ENCODE results near the gene PROB1. TPM values are rescaled to one million over a fixed set of nuclear protein-coding genes. Genes with fewer than 3 reads are reported as not detected.

The PROB1 gene
- total and polyA plus RNA-seq, 5 donors, result 22.2 to 38.5 (median 30.4) TPM

- Histone ChIP-seq H3K4me1 (ENCODE audit: control insufficient read depth, insufficient read depth, low read length) (no peaks in the 10 kb centered on the region), H3K27ac (ENCODE audit: low read length) (no peak overlapping the region), H3K27me3 (ENCODE audit: control insufficient read depth, insufficient read depth) (no peaks in the 10 kb centered on the region), H3K4me3 (ENCODE audit: low read length) (no peak overlapping the region), H3K9me3 (ENCODE audit: control insufficient read depth, low read length) (no peaks in the 10 kb centered on the region)
- WGBS, result 87% methylated on average over 5 of the region's 5 CpGs
- DNase-seq, result no peak
- intact Hi-C loops (cut with DNase I), result loop anchor here in 1 of 4 donors (10.0 kb wide), 1 partner anchor 189 kb away; no protein-coding TSS in a partner anchor
- ATAC-seq, result no peak
These were observed 30.6 kb upstream of the PROB1 start for GRCh38 chr5:139425497-139425896.

GRCh38 chr5:139422307-139422893 is 27.5 kb upstream of the PROB1 start:
- Histone ChIP-seq H3K9me3 (ENCODE audit: control insufficient read depth, low read length) (no peaks in the 10 kb centered on the region), H3K27me3 (ENCODE audit: control insufficient read depth, insufficient read depth) (no peaks in the 10 kb centered on the region), H3K4me1 (ENCODE audit: control insufficient read depth, insufficient read depth, low read length) (peaks cover 3% of the 10 kb centered on the region), H3K27ac (ENCODE audit: low read length) (no peak overlapping the region), H3K4me3 (ENCODE audit: low read length) (no peak overlapping the region)
- ATAC-seq (peak; percentile 35 to 58), DNase-seq (no peak)
- WGBS, result 43% methylated on average over 5 of the region's 5 CpGs
- intact Hi-C loops (cut with DNase I), result loop anchor here (1.0 to 10.0 kb wide), 4 partner anchors 90 to 192 kb away; no protein-coding TSS in a partner anchor

- Histone ChIP-seq H3K4me1 (ENCODE audit: control insufficient read depth, insufficient read depth, low read length) (peaks cover 12% of the 10 kb centered on the region), H3K27ac (ENCODE audit: low read length) (peak overlapping the region; percentile 91), H3K4me3 (ENCODE audit: low read length) (no peak overlapping the region), H3K9me3 (ENCODE audit: control insufficient read depth, low read length) (no peaks in the 10 kb centered on the region), H3K27me3 (ENCODE audit: control insufficient read depth, insufficient read depth) (no peaks in the 10 kb centered on the region)
- ATAC-seq (peak; percentile 38 to 46), DNase-seq (no peak)
- intact Hi-C loops (cut with DNase I), result loop anchor here in 3 of 4 donors (5.0 to 10.0 kb wide), 3 partner anchors 93 to 345 kb away; no protein-coding TSS in a partner anchor
- 53% methylated on average over 9 of the region's 9 CpGs for WGBS
These were observed 24.6 kb upstream of the PROB1 start for GRCh38 chr5:139419226-139420192.

DNA sequence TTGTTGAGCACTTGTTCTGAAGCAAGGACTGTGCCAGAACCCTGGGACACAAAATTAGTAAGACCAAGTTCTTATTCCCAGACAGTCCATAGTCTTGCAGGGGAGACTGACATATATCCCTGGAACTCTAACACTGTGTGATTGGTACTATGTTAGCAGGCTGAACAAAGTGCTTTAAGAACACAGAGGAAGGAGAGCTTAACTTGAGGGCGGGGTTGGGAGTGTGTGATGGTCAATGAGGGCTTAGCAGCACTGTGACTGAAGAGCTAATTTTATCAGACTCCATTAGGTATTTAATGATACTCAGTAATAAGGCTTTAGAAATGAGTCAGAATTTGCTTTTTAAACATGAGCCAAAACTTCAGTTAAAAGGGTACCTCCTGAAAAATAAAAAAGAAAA is 23.9 kb upstream of the PROB1 start:
- ATAC-seq, result peak; percentile 55 to 64
- H3K4me1 ChIP-seq (ENCODE audit: control insufficient read depth, insufficient read depth, low read length), result peaks cover 12% of the 10 kb centered on the region
- H3K9me3 ChIP-seq (ENCODE audit: control insufficient read depth, low read length), result no peaks in the 10 kb centered on the region
- peak overlapping the region; percentile 90 for H3K27ac ChIP-seq (ENCODE audit: low read length)
- WGBS, result 69% methylated on average over 1 of the region's 1 CpG
- intact Hi-C loops (cut with DNase I), result loop anchor here in 1 of 4 donors (10.0 kb wide), 1 partner anchor 346 kb away; no protein-coding TSS in a partner anchor
- H3K4me3 ChIP-seq (ENCODE audit: low read length), result no peak overlapping the region
- H3K27me3 ChIP-seq (ENCODE audit: control insufficient read depth, insufficient read depth), result no peaks in the 10 kb centered on the region
- no peak for DNase-seq

- intact Hi-C loops (cut with DNase I), result loop anchor here in 1 of 4 donors (10.0 kb wide), 1 partner anchor 348 kb away; no protein-coding TSS in a partner anchor
- Histone ChIP-seq H3K27ac (ENCODE audit: low read length) (no peak overlapping the region), H3K4me1 (ENCODE audit: control insufficient read depth, insufficient read depth, low read length) (peaks cover 12% of the 10 kb centered on the region), H3K27me3 (ENCODE audit: control insufficient read depth, insufficient read depth) (no peaks in the 10 kb centered on the region), H3K9me3 (ENCODE audit: control insufficient read depth, low read length) (no peaks in the 10 kb centered on the region), H3K4me3 (ENCODE audit: low read length) (no peak overlapping the region)
- ATAC-seq (peak; percentile 63 to 66), DNase-seq (peak in 2 of 3 donors; percentile 44 to 69)
- WGBS, result 44% methylated on average over 4 of the region's 4 CpGs
These were observed 22.3 kb upstream of the PROB1 start for GRCh38 chr5:139417214-139417613.

GRCh38 chr5:139416651-139417050 is 21.7 kb upstream of the PROB1 start:
- WGBS, result 73% methylated on average over 9 of the region's 9 CpGs
- H3K27ac ChIP-seq (ENCODE audit: low read length), result peak overlapping the region; percentile 64
- intact Hi-C loops (cut with DNase I), result loop anchor here in 1 of 4 donors (10.0 kb wide), 1 partner anchor 348 kb away; no protein-coding TSS in a partner anchor
- no peaks in the 10 kb centered on the region for H3K9me3 ChIP-seq (ENCODE audit: control insufficient read depth, low read length)
- H3K4me3 ChIP-seq (ENCODE audit: low read length), result no peak overlapping the region
- ATAC-seq (peak; percentile 3 to 8), DNase-seq (no peak)
- peaks cover 12% of the 10 kb centered on the region for H3K4me1 ChIP-seq (ENCODE audit: control insufficient read depth, insufficient read depth, low read length)
- no peaks in the 10 kb centered on the region for H3K27me3 ChIP-seq (ENCODE audit: control insufficient read depth, insufficient read depth)

- H3K27ac ChIP-seq (ENCODE audit: low read length), result peak overlapping the region; percentile 84
- DNase-seq (no peak), ATAC-seq (no peak)
- H3K4me3 ChIP-seq (ENCODE audit: low read length), result no peak overlapping the region
- intact Hi-C loops (cut with DNase I), result loop anchor here in 1 of 4 donors (2.0 to 10.0 kb wide), 2 partner anchors 23 to 349 kb away; no protein-coding TSS in a partner anchor
- H3K4me1 ChIP-seq (ENCODE audit: control insufficient read depth, insufficient read depth, low read length), result peaks cover 12% of the 10 kb centered on the region
- H3K27me3 ChIP-seq (ENCODE audit: control insufficient read depth, insufficient read depth), result no peaks in the 10 kb centered on the region
- H3K9me3 ChIP-seq (ENCODE audit: control insufficient read depth, low read length), result no peaks in the 10 kb centered on the region
These were observed 21.0 kb upstream of the PROB1 start for GRCh38 chr5:139415869-139416268.

GRCh38 chr5:139415221-139415861 is 20.4 kb upstream of the PROB1 start:
- peaks cover 12% of the 10 kb centered on the region for H3K4me1 ChIP-seq (ENCODE audit: control insufficient read depth, insufficient read depth, low read length)

GRCh38 chr5:139414581-139415130 is 19.8 kb upstream of the PROB1 start:
- no peak overlapping the region for H3K4me3 ChIP-seq (ENCODE audit: low read length)
- H3K4me1 ChIP-seq (ENCODE audit: control insufficient read depth, insufficient read depth, low read length), result peaks cover 12% of the 10 kb centered on the region
- DNase-seq (no peak), ATAC-seq (peak in 1 of 2 donors; percentile 20)
- no peaks in the 10 kb centered on the region for H3K9me3 ChIP-seq (ENCODE audit: control insufficient read depth, low read length)
- peak overlapping the region; percentile 97 for H3K27ac ChIP-seq (ENCODE audit: low read length)
- H3K27me3 ChIP-seq (ENCODE audit: control insufficient read depth, insufficient read depth), result no peaks in the 10 kb centered on the region
- whole genome bisulfite sequencing, result 50% methylated on average over 9 of the region's 9 CpGs
- intact Hi-C loops (cut with DNase I), result loop anchor here in 1 of 4 donors (2.0 to 10.0 kb wide), 2 partner anchors 22 to 350 kb away; no protein-coding TSS in a partner anchor

More at GRCh38 chr5:139415221-139415861, 20.4 kb upstream of the PROB1 start:
- WGBS, result 41% methylated on average over 8 of the region's 8 CpGs
- Histone ChIP-seq H3K4me3 (ENCODE audit: low read length) (no peak overlapping the region), H3K9me3 (ENCODE audit: control insufficient read depth, low read length) (no peaks in the 10 kb centered on the region), H3K27ac (ENCODE audit: low read length) (peak overlapping the region; percentile 73), H3K27me3 (ENCODE audit: control insufficient read depth, insufficient read depth) (no peaks in the 10 kb centered on the region)
- intact Hi-C loops (cut with DNase I), result loop anchor here in 1 of 4 donors (2.0 to 10.0 kb wide), 2 partner anchors 23 to 349 kb away; no protein-coding TSS in a partner anchor
- DNase-seq, result peak in 2 of 3 donors; percentile 71 to 80
- ATAC-seq, result peak; percentile 45 to 57

- Histone ChIP-seq H3K27me3 (ENCODE audit: control insufficient read depth, insufficient read depth) (no peaks in the 10 kb centered on the region), H3K27ac (ENCODE audit: low read length) (peak overlapping the region; percentile 5), H3K4me3 (ENCODE audit: low read length) (no peak overlapping the region), H3K9me3 (ENCODE audit: control insufficient read depth, low read length) (no peaks in the 10 kb centered on the region), H3K4me1 (ENCODE audit: control insufficient read depth, insufficient read depth, low read length) (peaks cover 9% of the 10 kb centered on the region)
- intact Hi-C loops (cut with DNase I), result loop anchor here in 1 of 4 donors (2.0 to 10.0 kb wide), 2 partner anchors 21 to 351 kb away; no protein-coding TSS in a partner anchor
- ATAC-seq, result no peak
- 65% methylated on average over 6 of the region's 6 CpGs for WGBS
- no peak for DNase-seq
These were observed 19.1 kb upstream of the PROB1 start for GRCh38 chr5:139413963-139414362.
